Calu3 (cell line): ENCODE results near the gene ARMC9. TPM values are rescaled to one million over a fixed set of nuclear protein-coding genes. Genes with fewer than 3 reads are reported as not detected.

Experiments used
- BruUV-seq: library from RNA; stranded (reverse); fragments of 400-500 nt; replicated peaks from 2 replicates; lab custom pipeline; 2021; lab: Mats Ljungman, UMichigan
- CTCF ChIA-PET: fragments of 300-600 bp; sonication (Branson Sonifier 250); formaldehyde crosslinking; loops from one replicate; lab custom pipeline; 2022; ENCODE audit warnings: antibody characterized with exemption; lab: Charles Lee
- DNase-seq: peaks from one replicate; pipeline ENCODE4 v3.0.0; 2022
- H3K27ac Mint-ChIP-seq: one replicate; pipeline ENCODE4 v1.8.0; 2022; ENCODE audit warnings: mixed read lengths; ENCODE audit not compliant: unreplicated experiment
- H3K27me3 Mint-ChIP-seq: one replicate; pipeline ENCODE4 v1.8.0; 2022; ENCODE audit warnings: mixed read lengths; ENCODE audit not compliant: unreplicated experiment
- H3K36me3 Mint-ChIP-seq: one replicate; pipeline ENCODE4 v1.8.0; 2022; ENCODE audit warnings: mild to moderate bottlenecking, moderate library complexity, mixed read lengths; ENCODE audit not compliant: insufficient read depth, unreplicated experiment
- H3K4me1 Mint-ChIP-seq: one replicate; pipeline ENCODE4 v1.8.0; 2022; ENCODE audit warnings: mild to moderate bottlenecking, low read depth, mixed read lengths; ENCODE audit not compliant: unreplicated experiment
- H3K4me3 Mint-ChIP-seq: one replicate; pipeline ENCODE4 v1.8.0; 2022; ENCODE audit warnings: mild to moderate bottlenecking, low read depth, moderate library complexity, mixed read lengths; ENCODE audit not compliant: unreplicated experiment
- H3K9me3 Mint-ChIP-seq: one replicate; pipeline ENCODE4 v1.8.0; 2022; ENCODE audit warnings: low read depth, mixed read lengths; ENCODE audit not compliant: unreplicated experiment
- intact Hi-C: fragments of 100-400 bp; cut with micrococcal nuclease; formaldehyde crosslinking; loops from one replicate; pipeline ENCODE4 v1.10.0; 2022; ENCODE audit not compliant: unreplicated experiment
- total RNA-seq: library from RNA; stranded (reverse); gene quantifications from 2 replicates; pipeline ENCODE4 v1.2.3, GENCODE V29; 2022
- TF ChIP-seq, protein P1 (sequence below): fragments of 200-600 bp; IDR thresholded peaks from one replicate; pipeline ENCODE4 v1.8.0; 2022; ENCODE audit warnings: antibody characterized with exemption; ENCODE audit not compliant: unreplicated experiment

Gene ARMC9
- total RNA-seq, 1 experiment from 2014 or later = 13.6 TPM

DNA sequence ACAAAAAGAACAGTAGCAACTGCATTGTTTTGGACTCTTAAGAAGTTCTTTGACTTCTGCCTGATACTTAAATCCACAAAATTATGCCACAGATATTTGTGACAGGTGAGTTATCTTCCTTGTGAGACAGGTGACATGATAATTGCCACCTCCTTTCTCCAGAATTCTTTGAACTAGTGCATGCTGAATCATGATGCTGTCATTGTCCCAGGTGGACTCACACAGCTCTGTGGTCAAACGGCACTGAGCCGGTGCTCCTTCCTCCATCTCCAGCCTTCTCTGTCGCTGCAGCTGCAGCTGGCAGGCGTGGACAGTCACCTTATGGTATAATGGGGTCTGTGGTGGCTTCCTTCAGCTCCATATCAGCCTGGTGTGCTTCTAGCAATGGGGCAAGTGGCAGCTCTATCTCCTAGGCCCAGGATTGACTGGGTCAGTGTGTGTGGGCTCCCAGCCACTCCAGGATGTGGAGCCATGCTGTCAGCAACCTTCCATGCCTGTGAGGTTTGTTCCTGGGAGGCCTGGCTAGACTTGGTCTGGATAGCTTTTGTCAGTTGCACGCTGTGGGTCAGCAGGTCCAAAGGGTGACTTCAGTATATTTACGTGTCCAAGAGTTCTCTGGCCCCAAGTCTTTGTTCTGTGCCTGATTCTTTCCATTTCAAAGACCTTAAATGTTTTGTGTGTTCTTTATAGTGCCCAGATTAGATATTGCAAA is 15.7 kb downstream of the ARMC9 start:
- Mint-ChIP-seq H3K4me3 (no peak overlapping the region), H3K27ac (no peak overlapping the region), H3K27me3 (no peaks in the 10 kb centered on the region), H3K36me3 (no peaks in the 10 kb centered on the region), H3K4me1 (no peaks in the 10 kb centered on the region), H3K9me3 (no peaks in the 10 kb centered on the region)
- TF ChIP-seq, protein P1, sequence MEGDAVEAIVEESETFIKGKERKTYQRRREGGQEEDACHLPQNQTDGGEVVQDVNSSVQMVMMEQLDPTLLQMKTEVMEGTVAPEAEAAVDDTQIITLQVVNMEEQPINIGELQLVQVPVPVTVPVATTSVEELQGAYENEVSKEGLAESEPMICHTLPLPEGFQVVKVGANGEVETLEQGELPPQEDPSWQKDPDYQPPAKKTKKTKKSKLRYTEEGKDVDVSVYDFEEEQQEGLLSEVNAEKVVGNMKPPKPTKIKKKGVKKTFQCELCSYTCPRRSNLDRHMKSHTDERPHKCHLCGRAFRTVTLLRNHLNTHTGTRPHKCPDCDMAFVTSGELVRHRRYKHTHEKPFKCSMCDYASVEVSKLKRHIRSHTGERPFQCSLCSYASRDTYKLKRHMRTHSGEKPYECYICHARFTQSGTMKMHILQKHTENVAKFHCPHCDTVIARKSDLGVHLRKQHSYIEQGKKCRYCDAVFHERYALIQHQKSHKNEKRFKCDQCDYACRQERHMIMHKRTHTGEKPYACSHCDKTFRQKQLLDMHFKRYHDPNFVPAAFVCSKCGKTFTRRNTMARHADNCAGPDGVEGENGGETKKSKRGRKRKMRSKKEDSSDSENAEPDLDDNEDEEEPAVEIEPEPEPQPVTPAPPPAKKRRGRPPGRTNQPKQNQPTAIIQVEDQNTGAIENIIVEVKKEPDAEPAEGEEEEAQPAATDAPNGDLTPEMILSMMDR = no peak
- intact Hi-C loops = no loop called here
- DNase-seq = no peak
- CTCF ChIA-PET = no interaction called here
- no TSS peak for BruUV-seq

GRCh38 chr2:231218366-231218765 is 19.9 kb downstream of the ARMC9 start:
- Mint-ChIP-seq H3K36me3 (no peaks in the 10 kb centered on the region), H3K4me1 (no peaks in the 10 kb centered on the region), H3K27ac (no peak overlapping the region), H3K27me3 (no peaks in the 10 kb centered on the region), H3K4me3 (no peak overlapping the region), H3K9me3 (no peaks in the 10 kb centered on the region)
- CTCF ChIA-PET = interaction anchor here (0.7 kb wide), 1 partner anchor 50 kb away, joined by 3 read pairs; no protein-coding TSS in a partner anchor
- no TSS peak for BruUV-seq
- no peak for DNase-seq
- intact Hi-C loops = no loop called here
- TF ChIP-seq, protein P1 = no peak

GRCh38 chr2:231219289-231219688 is 20.9 kb downstream of the ARMC9 start:
- Mint-ChIP-seq H3K27ac (no peak overlapping the region), H3K36me3 (no peaks in the 10 kb centered on the region), H3K4me1 (no peaks in the 10 kb centered on the region), H3K27me3 (no peaks in the 10 kb centered on the region), H3K4me3 (no peak overlapping the region), H3K9me3 (no peaks in the 10 kb centered on the region)
- intact Hi-C loops = no loop called here
- TF ChIP-seq, protein P1 = no peak
- no peak for DNase-seq
- no TSS peak for BruUV-seq
- CTCF ChIA-PET = no interaction called here

DNA sequence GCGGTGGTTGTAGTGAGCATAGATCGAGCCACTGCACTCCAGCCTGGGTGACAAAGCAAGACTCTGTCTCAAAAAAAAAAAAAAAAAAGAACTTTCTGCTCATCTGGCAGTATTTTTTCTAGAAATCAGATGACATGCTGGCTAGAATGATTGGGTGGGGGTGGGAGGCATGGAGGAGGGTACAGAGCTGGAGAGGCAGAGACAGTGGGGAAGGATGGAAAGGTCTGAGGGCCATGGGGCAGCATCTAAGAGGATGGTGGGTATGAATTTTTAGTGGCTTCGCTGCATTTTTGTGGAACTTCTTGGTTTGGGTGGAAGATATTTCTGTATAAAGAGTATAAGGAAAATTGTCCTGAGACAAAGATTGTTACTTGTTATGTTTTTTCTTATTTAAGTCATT is 23.3 kb downstream of the ARMC9 start:
- H3K27ac Mint-ChIP-seq = no peak overlapping the region
- no peak overlapping the region for H3K4me3 Mint-ChIP-seq
- no TSS peak for BruUV-seq
- intact Hi-C loops = no loop called here
- H3K4me1 Mint-ChIP-seq = no peaks in the 10 kb centered on the region
- TF ChIP-seq, protein P1 = no peak
- no peaks in the 10 kb centered on the region for H3K36me3 Mint-ChIP-seq
- no peaks in the 10 kb centered on the region for H3K27me3 Mint-ChIP-seq
- no peak for DNase-seq
- CTCF ChIA-PET = no interaction called here
- H3K9me3 Mint-ChIP-seq = no peaks in the 10 kb centered on the region
